Tibial nerve (tissue), 4 donors: Measurements from ENCODE around the gene TTC39A.

Source experiments
- EP300 ChIP-seq, 2 donors: sonication (generic); formaldehyde crosslinking; IDR thresholded peaks; one replicate each; pipeline ENCODE4 v1.6.1; 2017; ENCODE audit warnings: antibody characterized with exemption in 2 of 2, mild to moderate bottlenecking in 1 of 2
- TF ChIP-seq, protein P1 (sequence below), 5 experiments: fragments of 200-600 bp in 3 of 5; fragments of 450-650 bp in 2 of 5; sonication (generic) in 3 of 5; IDR thresholded peaks; one replicate each; pipeline ENCODE4 v1.5.1; 2016 to 2019; ENCODE audit warnings: antibody characterized with exemption in 5 of 5, mild to moderate bottlenecking in 3 of 5, moderate library complexity in 2 of 5

- TF ChIP-seq, protein P1, sequence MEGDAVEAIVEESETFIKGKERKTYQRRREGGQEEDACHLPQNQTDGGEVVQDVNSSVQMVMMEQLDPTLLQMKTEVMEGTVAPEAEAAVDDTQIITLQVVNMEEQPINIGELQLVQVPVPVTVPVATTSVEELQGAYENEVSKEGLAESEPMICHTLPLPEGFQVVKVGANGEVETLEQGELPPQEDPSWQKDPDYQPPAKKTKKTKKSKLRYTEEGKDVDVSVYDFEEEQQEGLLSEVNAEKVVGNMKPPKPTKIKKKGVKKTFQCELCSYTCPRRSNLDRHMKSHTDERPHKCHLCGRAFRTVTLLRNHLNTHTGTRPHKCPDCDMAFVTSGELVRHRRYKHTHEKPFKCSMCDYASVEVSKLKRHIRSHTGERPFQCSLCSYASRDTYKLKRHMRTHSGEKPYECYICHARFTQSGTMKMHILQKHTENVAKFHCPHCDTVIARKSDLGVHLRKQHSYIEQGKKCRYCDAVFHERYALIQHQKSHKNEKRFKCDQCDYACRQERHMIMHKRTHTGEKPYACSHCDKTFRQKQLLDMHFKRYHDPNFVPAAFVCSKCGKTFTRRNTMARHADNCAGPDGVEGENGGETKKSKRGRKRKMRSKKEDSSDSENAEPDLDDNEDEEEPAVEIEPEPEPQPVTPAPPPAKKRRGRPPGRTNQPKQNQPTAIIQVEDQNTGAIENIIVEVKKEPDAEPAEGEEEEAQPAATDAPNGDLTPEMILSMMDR (IDR thresholded peaks at IDR 0.05), result no peak
- no peak for TF ChIP-seq EP300 (IDR thresholded peaks at IDR 0.05)
Measured at GRCh38 chr1:51322417-51323101, 7.8 kb downstream of the TTC39A start.
